HEK293T (cell line): ENCODE results near the gene ANKRD60.

Experiments used
- ARNT ChIP-seq: fragments of 450-650 bp; IDR thresholded peaks from 2 replicates; pipeline ENCODE4 v1.6.1; 2017; ENCODE audit warnings: mild to moderate bottlenecking
- CTBP1 ChIP-seq: fragments of 450-650 bp; IDR thresholded peaks from 2 replicates; pipeline ENCODE4 v1.6.1; 2016; ENCODE audit warnings: borderline replicate concordance
- ELF4 ChIP-seq: fragments of 450-650 bp; IDR thresholded peaks from 2 replicates; pipeline ENCODE4 v1.6.1; 2017; ENCODE audit warnings: antibody characterized with exemption
- FOXM1 ChIP-seq: fragments of 450-650 bp; IDR thresholded peaks from 2 replicates; pipeline ENCODE4 v1.6.1; 2017; ENCODE audit warnings: mild to moderate bottlenecking, borderline replicate concordance
- HDGF ChIP-seq: fragments of 450-650 bp; IDR thresholded peaks from 2 replicates; pipeline ENCODE4 v1.6.1; 2017; ENCODE audit warnings: antibody characterized with exemption, borderline replicate concordance
- SP1 ChIP-seq: fragments of 450-650 bp; IDR thresholded peaks from 2 replicates; pipeline ENCODE4 v1.6.1; 2017

- no peak for TF ChIP-seq CTBP1
- no peak for TF ChIP-seq SP1
- no peak for TF ChIP-seq HDGF
- no peak for TF ChIP-seq ELF4
- no peak for TF ChIP-seq ARNT
- TF ChIP-seq FOXM1: no peak
These were observed 43.5 kb downstream of the ANKRD60 start for GRCh38 chr20:58184984-58185383.
